GM18499 (cell line): ENCODE measurements around the gene IRF4.

ENCODE experiments used
- ATAC-seq: cut with Tn5 transposase; IDR thresholded peaks from one replicate; pipeline ENCODE4 v1.9.1; 2021; ENCODE audit warnings: moderate number of reproducible peaks; ENCODE audit not compliant: insufficient read depth, unreplicated experiment

IRF4 gene

GRCh38 chr6:379410-380181, 12.0 kb upstream of the IRF4 start:
- no peak for ATAC-seq

- ATAC-seq: no peak
Measured at GRCh38 chr6:380234-381218, 11.0 kb upstream of the IRF4 start.

- no peak for ATAC-seq
Measured at GRCh38 chr6:381742-382461, 9.7 kb upstream of the IRF4 start.

DNA sequence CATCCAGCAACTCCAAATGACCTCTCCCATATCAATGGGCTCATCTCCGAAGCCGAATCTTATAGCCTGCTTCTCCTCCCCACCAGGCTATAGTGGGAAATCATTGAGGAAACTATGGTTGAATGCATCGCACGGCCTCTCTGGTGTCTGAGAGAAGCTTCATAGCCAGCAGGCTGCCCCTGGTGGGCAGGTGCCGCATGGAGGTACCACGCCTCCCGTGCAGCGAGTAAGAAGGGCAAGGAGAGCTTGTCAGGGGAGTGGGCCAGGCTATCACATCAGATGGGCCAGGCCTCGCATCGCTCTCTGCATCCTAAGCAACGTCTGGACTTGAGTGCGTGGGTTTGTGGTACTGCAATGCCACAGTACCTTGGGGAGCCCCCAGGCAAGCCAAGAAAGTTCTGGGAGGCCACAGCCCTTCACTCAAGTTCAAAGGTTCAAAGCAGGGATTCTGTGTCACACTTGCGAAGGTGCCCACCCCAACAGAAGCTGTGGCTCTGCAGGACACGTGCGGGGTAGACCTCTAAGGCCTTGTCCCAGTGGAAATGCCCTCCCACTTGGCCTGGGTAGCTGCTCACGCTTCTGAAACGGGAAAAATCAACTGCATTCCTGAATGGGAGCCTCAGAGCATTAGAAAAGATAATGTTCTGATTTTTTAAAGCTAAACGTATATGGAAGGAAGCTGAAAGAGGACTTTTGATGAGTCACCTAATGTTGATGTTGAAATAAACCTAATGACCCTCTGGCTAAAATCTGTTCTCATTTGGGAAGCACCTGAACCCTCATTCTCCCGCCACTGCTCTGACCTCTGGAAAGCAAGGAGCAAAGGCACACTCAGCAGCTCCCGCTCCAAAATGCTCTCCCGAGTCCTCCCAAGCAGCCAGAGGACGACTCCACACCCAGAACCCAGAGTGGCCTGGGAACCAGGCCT, 8.4 kb upstream of the IRF4 start:
- ATAC-seq: no peak

DNA sequence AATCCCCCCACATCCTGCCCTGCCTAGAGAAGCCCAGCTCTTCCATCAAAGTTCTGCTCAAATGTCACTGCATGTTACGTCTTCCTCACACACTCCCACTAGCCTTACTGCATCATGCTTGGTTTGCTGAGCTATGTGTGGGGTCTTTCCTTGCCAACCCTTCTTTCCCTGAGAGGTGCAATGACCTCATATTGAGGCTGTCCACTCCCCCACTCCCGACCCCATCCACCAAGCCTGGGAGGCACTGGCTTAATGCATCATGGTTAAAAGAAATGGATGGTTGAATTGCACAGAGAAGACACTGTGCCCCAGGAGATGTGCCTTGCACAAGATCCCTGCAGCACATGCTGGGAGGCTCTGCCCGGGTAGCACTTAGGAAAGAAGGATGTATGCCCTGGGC, 7.7 kb upstream of the IRF4 start:
- no peak for ATAC-seq

DNA sequence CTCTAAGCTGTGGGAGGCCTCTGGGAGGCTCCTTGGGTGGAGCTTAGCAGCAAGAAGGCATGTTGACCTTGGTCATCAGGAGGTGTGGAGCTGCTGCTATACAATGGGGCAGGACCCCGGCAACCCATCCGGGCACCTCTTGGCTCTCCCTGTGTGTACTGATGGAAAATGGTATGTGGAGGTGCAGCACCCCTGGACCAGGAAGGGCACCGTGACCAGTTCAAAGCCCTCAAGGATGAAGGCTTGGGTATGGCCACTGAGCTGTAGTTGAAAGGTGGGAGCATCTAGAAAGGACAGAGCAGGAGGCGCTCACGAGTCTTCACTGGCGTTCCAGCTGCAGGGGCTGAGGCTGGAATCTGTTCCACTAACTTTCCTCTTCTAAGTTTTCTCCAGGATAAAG, 6.7 kb upstream of the IRF4 start:
- ATAC-seq: no peak

- ATAC-seq: no peak
Measured at GRCh38 chr6:385614-386013, 5.9 kb upstream of the IRF4 start.

GRCh38 chr6:386688-387266, 4.8 kb upstream of the IRF4 start:
- ATAC-seq: no peak

DNA sequence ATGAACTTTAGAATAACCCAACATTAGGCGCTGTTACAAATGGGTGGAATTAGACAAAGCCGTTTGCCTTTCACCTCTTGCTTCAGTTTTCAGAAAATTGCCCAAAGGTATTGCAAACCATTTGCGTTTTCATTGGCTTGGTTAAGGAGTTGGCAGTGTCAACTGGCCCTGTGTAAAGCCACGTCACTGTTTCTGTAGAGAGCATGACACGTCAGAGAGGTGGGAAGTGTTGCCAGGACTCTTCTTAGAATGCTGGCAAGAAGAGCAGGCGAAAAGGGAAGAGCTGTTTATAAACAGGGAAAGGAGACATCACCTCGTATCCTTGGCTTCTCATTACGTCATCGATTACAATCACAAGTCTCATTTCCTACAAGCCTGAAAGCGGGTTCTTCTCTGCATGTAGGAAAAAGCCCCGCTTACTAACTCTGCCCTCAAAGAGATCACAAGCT, 4.2 kb upstream of the IRF4 start:
- no peak for ATAC-seq

- no peak for ATAC-seq
Measured at GRCh38 chr6:388202-388903, 3.2 kb upstream of the IRF4 start.

- ATAC-seq: no peak
Measured at GRCh38 chr6:389143-389542, 2.4 kb upstream of the IRF4 start.

- ATAC-seq: no peak
Measured at GRCh38 chr6:389622-390021, 1.9 kb upstream of the IRF4 start.

GRCh38 chr6:390914-391558, 516 bp upstream of the IRF4 start:
- ATAC-seq: no peak

DNA sequence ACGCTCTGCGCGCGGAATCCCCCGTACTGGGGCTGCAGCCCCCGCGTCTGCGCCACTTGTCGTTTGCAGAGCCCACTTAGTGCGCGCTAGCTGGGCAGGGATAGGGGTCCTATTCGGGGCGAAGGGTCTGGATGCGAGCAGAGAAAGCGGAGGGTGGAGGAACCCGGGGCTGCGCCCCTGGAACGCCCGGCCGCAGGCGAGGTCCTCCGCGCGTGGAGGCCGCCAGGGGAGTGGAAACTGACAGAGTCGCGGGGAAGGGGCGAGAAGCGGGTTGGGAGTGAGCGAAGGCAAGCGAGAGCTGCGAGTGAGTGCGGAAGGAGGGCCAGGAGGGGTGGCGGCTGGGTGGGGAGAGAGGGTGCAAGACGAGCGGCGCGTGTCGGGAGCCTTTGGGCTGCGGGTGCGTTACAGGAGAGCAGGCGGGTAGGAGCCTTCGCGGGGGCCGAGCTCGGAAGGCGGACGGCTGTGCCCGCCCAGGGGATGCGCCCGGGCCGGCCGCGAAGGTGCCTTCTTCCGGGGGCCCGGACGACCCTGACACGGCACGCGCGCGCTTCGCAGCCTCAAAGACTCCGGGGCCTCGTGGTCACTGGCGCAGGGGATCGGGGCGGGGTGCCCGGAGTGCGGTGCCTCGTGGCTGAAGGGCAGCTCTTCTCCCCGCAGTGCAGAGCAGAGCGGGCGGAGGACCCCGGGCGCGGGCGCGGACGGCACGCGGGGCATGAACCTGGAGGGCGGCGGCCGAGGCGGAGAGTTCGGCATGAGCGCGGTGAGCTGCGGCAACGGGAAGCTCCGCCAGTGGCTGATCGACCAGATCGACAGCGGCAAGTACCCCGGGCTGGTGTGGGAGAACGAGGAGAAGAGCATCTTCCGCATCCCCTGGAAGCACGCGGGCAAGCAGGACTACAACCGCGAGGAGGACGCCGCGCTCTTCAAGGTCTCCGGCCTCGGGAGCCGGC, 1.2 kb downstream of the IRF4 start:
- no peak for ATAC-seq

DNA sequence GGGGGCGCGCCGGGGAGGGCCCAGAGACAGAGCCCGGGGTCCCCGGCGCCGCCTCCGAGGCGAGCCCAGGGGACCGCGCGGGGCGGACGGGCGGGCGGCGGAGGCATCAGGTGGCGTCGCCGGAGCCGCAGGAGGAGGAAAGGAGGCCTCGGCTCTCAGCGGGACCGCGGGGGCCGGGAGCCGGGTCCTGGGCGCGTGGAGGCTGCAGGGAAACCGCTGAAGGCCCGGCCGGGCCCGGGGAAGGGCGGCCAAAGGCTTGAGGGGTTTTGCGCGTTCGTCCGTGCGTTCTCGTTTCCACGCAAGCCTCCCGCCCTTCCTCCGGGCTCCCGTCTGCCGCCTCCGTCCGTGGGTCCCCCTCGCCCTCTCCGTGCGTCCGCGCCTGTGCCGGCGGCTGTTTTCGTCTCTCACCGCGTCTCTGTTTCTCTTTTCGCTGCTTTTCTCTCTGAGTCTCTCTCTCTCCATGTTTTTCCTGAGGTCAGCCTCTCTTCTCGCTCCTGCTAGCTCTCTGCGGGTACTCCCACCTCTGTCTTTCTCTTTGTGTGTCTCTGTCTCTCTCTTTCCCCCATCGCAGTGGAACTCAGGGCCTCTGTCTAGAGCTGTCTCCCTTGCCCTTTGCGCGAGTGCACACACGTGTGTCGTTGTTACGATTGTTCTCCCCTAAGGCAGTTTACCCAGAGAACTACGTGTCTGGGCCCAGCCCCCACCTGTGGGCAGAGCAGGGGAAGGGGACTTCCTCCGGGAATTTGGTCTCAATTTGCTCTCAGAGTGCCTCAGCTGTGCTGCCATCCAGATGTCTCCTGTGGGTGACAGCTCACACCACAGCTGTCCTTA, 2.1 kb downstream of the IRF4 start:
- ATAC-seq: no peak

- no peak for ATAC-seq
Measured at GRCh38 chr6:394641-395289, 3.2 kb downstream of the IRF4 start.
